Measurements from ENCODE around the gene MDP1. TPM values are rescaled to one million over a fixed set of nuclear protein-coding genes. Genes with fewer than 3 reads are reported as not detected.

MDP1 gene
- total RNA-seq, 1 donor from 2014 or later = 58.8 TPM

GRCh38 chr14:24178399-24179178 lies 37.3 kb downstream of the MDP1 start:
- intact Hi-C loops (cut with DNase I) = no loop called here
- no peaks in the 10 kb centered on the region for H3K4me1 ChIP-seq
- no peak overlapping the region for H3K4me3 ChIP-seq
- H3K27me3 ChIP-seq = no peaks in the 10 kb centered on the region
- H3K36me3 ChIP-seq = peaks cover 32 to 60% of the 10 kb centered on the region in 2 donors
- H3K9me3 ChIP-seq = no peaks in the 10 kb centered on the region
- H3K27ac ChIP-seq = no peak overlapping the region
- TF ChIP-seq, protein P1, sequence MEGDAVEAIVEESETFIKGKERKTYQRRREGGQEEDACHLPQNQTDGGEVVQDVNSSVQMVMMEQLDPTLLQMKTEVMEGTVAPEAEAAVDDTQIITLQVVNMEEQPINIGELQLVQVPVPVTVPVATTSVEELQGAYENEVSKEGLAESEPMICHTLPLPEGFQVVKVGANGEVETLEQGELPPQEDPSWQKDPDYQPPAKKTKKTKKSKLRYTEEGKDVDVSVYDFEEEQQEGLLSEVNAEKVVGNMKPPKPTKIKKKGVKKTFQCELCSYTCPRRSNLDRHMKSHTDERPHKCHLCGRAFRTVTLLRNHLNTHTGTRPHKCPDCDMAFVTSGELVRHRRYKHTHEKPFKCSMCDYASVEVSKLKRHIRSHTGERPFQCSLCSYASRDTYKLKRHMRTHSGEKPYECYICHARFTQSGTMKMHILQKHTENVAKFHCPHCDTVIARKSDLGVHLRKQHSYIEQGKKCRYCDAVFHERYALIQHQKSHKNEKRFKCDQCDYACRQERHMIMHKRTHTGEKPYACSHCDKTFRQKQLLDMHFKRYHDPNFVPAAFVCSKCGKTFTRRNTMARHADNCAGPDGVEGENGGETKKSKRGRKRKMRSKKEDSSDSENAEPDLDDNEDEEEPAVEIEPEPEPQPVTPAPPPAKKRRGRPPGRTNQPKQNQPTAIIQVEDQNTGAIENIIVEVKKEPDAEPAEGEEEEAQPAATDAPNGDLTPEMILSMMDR (IDR thresholded peaks at IDR 0.05) = no peak
- no peak for DNase-seq (ENCODE audit: low spot score in 2 of 2)

DNA sequence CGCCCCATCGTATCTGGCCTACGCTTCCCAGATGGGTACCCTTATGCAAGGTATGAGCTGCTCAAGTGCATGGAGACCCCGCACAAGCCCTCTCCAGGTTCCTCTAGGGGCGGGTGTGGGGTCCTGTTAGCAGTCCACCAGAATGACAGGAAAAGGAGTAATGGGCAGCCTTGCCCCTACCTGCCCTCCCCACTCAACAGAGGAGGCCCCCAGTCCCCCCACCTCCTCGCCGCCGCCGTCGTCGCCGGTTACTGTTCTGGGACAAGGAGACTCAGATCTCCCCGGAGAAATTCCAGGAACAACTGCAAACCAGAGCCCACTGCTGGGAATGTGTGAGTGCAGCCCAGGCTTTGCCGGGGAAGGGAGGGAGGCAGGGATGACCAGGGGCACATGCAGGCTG lies 38.0 kb downstream of the MDP1 start:
- H3K9me3 ChIP-seq = no peaks in the 10 kb centered on the region
- peaks cover 26 to 53% of the 10 kb centered on the region in 2 donors for H3K36me3 ChIP-seq
- intact Hi-C loops (cut with DNase I) = no loop called here
- DNase-seq (ENCODE audit: low spot score in 2 of 2) = no peak
- no peaks in the 10 kb centered on the region for H3K4me1 ChIP-seq
- TF ChIP-seq, protein P1 (IDR thresholded peaks at IDR 0.05) = no peak
- H3K4me3 ChIP-seq = no peak overlapping the region
- no peak overlapping the region for H3K27ac ChIP-seq
- no peaks in the 10 kb centered on the region for H3K27me3 ChIP-seq

GRCh38 chr14:24177041-24177825 lies 38.6 kb downstream of the MDP1 start:
- TF ChIP-seq, protein P1 (IDR thresholded peaks at IDR 0.05) = no peak
- peaks cover 20 to 46% of the 10 kb centered on the region in 2 donors for H3K36me3 ChIP-seq
- DNase-seq (ENCODE audit: low spot score in 2 of 2) = no peak

DNA sequence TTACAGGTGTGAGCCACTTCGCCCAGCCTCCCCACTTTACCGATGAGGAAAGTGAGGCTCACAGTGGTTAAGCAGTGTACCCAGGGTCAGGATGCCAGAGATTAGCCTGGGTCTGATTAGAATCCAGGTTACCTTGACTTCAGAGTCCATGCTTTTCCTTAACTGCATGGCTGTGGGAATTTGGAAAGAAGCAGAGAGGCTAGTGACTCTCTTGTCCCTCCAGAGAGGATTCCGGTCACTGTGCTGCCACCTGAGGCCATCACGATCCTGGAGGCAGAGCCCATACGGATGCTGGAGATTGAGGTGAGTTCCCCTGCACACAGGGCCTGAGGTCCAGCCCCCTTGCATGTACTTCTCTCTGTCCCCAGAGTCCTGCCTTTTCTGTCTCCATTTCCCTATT lies 39.3 kb downstream of the MDP1 start:
- H3K4me1 ChIP-seq = peaks cover 0 to 3% of the 10 kb centered on the region in 2 donors
- no peaks in the 10 kb centered on the region for H3K9me3 ChIP-seq
- no peak overlapping the region for H3K27ac ChIP-seq
- peaks cover 20 to 40% of the 10 kb centered on the region in 2 donors for H3K36me3 ChIP-seq
- H3K4me3 ChIP-seq = no peak overlapping the region
- DNase-seq (ENCODE audit: low spot score in 2 of 2) = no peak
- TF ChIP-seq, protein P1 (IDR thresholded peaks at IDR 0.05) = no peak
- no peaks in the 10 kb centered on the region for H3K27me3 ChIP-seq
- intact Hi-C loops (cut with DNase I) = no loop called here

More at GRCh38 chr14:24177041-24177825, 38.6 kb downstream of the MDP1 start:
- intact Hi-C loops (cut with DNase I) = no loop called here
- H3K9me3 ChIP-seq = no peaks in the 10 kb centered on the region
- no peak overlapping the region for H3K4me3 ChIP-seq
- no peak overlapping the region for H3K27ac ChIP-seq
- no peaks in the 10 kb centered on the region for H3K4me1 ChIP-seq
- H3K27me3 ChIP-seq = no peaks in the 10 kb centered on the region

GRCh38 chr14:24172871-24173281 lies 43.0 kb downstream of the MDP1 start:
- no peak overlapping the region for H3K27ac ChIP-seq
- no peak overlapping the region for H3K4me3 ChIP-seq

More at GRCh38 chr14:24172871-24173281, 43.0 kb downstream of the MDP1 start:
- H3K36me3 ChIP-seq = peaks cover 4 to 20% of the 10 kb centered on the region in 2 donors
- intact Hi-C loops (cut with DNase I) = no loop called here
- no peak for DNase-seq (ENCODE audit: low spot score in 2 of 2)
- H3K4me1 ChIP-seq = peaks cover 2 to 6% of the 10 kb centered on the region in 2 donors
- H3K9me3 ChIP-seq = no peaks in the 10 kb centered on the region
- no peaks in the 10 kb centered on the region for H3K27me3 ChIP-seq
- TF ChIP-seq, protein P1 (IDR thresholded peaks at IDR 0.05) = no peak

Data from ascending aorta (tissue), 2 donors.